ENCODE data around the gene PCK1.

Gene PCK1

GRCh38 chr20:57563522-57563921 is 2.6 kb downstream of the PCK1 start:
- no peak for DNase-seq (ENCODE audit: low read depth)
- TF ChIP-seq CTCF (IDR thresholded peaks at IDR 0.05; ENCODE audit: low read depth, low read length, missing control alignments): no peak
- no peak overlapping the region for H3K4me3 ChIP-seq (ENCODE audit: low read depth, low read length)
- in situ Hi-C loops (cut with HindIII; ENCODE audit: low sequenced_read_pairs): loop anchor here (5.0 kb wide), 1 partner anchor 46 kb away; no protein-coding TSS in a partner anchor

GRCh38 chr20:57564180-57564802 is 3.4 kb downstream of the PCK1 start:
- TF ChIP-seq CTCF (IDR thresholded peaks at IDR 0.05; ENCODE audit: low read depth, low read length, missing control alignments): no peak
- no peak overlapping the region for H3K4me3 ChIP-seq (ENCODE audit: low read depth, low read length)
- DNase-seq (ENCODE audit: low read depth): no peak
- in situ Hi-C loops (cut with HindIII; ENCODE audit: low sequenced_read_pairs): loop anchor here (5.0 kb wide), 1 partner anchor 47 kb away; no protein-coding TSS in a partner anchor

GRCh38 chr20:57564951-57565642 is 4.2 kb downstream of the PCK1 start:
- no peak for TF ChIP-seq CTCF (IDR thresholded peaks at IDR 0.05; ENCODE audit: low read depth, low read length, missing control alignments)
- in situ Hi-C loops (cut with HindIII; ENCODE audit: low sequenced_read_pairs): loop anchor here (5.0 kb wide), 1 partner anchor 48 kb away; no protein-coding TSS in a partner anchor
- H3K4me3 ChIP-seq (ENCODE audit: low read depth, low read length): no peak overlapping the region
- DNase-seq (ENCODE audit: low read depth): no peak

- in situ Hi-C loops (cut with HindIII; ENCODE audit: low sequenced_read_pairs): no loop called here
- H3K4me3 ChIP-seq (ENCODE audit: low read depth, low read length): no peak overlapping the region
- TF ChIP-seq CTCF (IDR thresholded peaks at IDR 0.05; ENCODE audit: low read depth, low read length, missing control alignments): no peak
- DNase-seq (ENCODE audit: low read depth): no peak
Observed at GRCh38 chr20:57566399-57566798, 5.5 kb downstream of the PCK1 start.

GRCh38 chr20:57566803-57567459 is 6.0 kb downstream of the PCK1 start:
- in situ Hi-C loops (cut with HindIII; ENCODE audit: low sequenced_read_pairs): no loop called here
- no peak for DNase-seq (ENCODE audit: low read depth)
- TF ChIP-seq CTCF (IDR thresholded peaks at IDR 0.05; ENCODE audit: low read depth, low read length, missing control alignments): no peak
- H3K4me3 ChIP-seq (ENCODE audit: low read depth, low read length): no peak overlapping the region

GRCh38 chr20:57567471-57568079 is 6.7 kb downstream of the PCK1 start:
- no peak overlapping the region for H3K4me3 ChIP-seq (ENCODE audit: low read depth, low read length)
- DNase-seq (ENCODE audit: low read depth): no peak
- in situ Hi-C loops (cut with HindIII; ENCODE audit: low sequenced_read_pairs): no loop called here
- no peak for TF ChIP-seq CTCF (IDR thresholded peaks at IDR 0.05; ENCODE audit: low read depth, low read length, missing control alignments)
